ENCODE results near the gene DOLPP1. TPM values are rescaled to one million over a fixed set of nuclear protein-coding genes. Genes with fewer than 3 reads are reported as not detected.

DOLPP1 gene
- total RNA-seq, 1 experiment from 2014 or later, result 13.7 TPM

- in situ Hi-C loops (cut with HindIII; ENCODE audit: low pct_unique_long_range_greater_than_20kb, low sequenced_read_pairs), result no loop called here
- CTCF ChIA-PET, result no interaction called here
Observed at GRCh38 chr9:129063061-129063460, 17.9 kb upstream of the DOLPP1 start.

GRCh38 chr9:129064499-129064908 lies 16.4 kb upstream of the DOLPP1 start:
- H3K9me3 ChIP-seq (ENCODE audit: control insufficient read depth, insufficient read depth, low read depth, low read length), result no peaks in the 10 kb centered on the region
- in situ Hi-C loops (cut with HindIII; ENCODE audit: low pct_unique_long_range_greater_than_20kb, low sequenced_read_pairs) (no loop called here), intact Hi-C loops (cut with micrococcal nuclease; ENCODE audit: unreplicated experiment) (no loop called here)
- ChIA-PET POLR2A (interaction anchor here (0.7 kb wide), 1 partner anchor 16 kb away, joined by 5 read pairs; the partner anchor contains the start of gene DOLPP1), CTCF (no interaction called here)
- H3K36me3 ChIP-seq (ENCODE audit: control insufficient read depth, insufficient read depth, low read length), result no peaks in the 10 kb centered on the region
- H3K27me3 ChIP-seq (ENCODE audit: control insufficient read depth, insufficient read depth, low read length), result no peaks in the 10 kb centered on the region
- BruUV-seq (replicated peaks), result no TSS peak
- TF ChIP-seq POLR2AphosphoS5 (IDR thresholded peaks at IDR 0.05; ENCODE audit: low read depth, low read length), result no peak
- TF ChIP-seq TCF7L2 (IDR thresholded peaks at IDR 0.05; ENCODE audit: low read depth, low read length), result no peak
- TF ChIP-seq REST (IDR thresholded peaks at IDR 0.05; ENCODE audit: insufficient read depth in 1 of 2, low read depth in 2 of 2, low read length in 1 of 2), result no peak
- no peak for TF ChIP-seq CTCF (IDR thresholded peaks at IDR 0.05)
- TF ChIP-seq SIN3A (IDR thresholded peaks at IDR 0.05; ENCODE audit: borderline replicate concordance, insufficient read depth, low read depth, low read length), result no peak
- H3K4me3 ChIP-seq (ENCODE audit: low read depth in 2 of 2, low read length in 2 of 2), result no peak overlapping the region
- ATAC-seq (no peak), DNase-seq (ENCODE audit: low read depth, low spot score) (no peak)
- no peak overlapping the region for H3K27ac ChIP-seq (ENCODE audit: low read length)
- no peaks in the 10 kb centered on the region for H3K4me1 ChIP-seq (ENCODE audit: control insufficient read depth, insufficient read depth, low read length)

More at GRCh38 chr9:129063061-129063460, 17.9 kb upstream of the DOLPP1 start:
- no peak overlapping the region for H3K27ac ChIP-seq (ENCODE audit: low read length)
- no peak for DNase-seq (ENCODE audit: low read depth, low spot score)
- H3K36me3 ChIP-seq (ENCODE audit: control insufficient read depth, insufficient read depth, low read length), result no peaks in the 10 kb centered on the region
- no peaks in the 10 kb centered on the region for H3K4me1 ChIP-seq (ENCODE audit: control insufficient read depth, insufficient read depth, low read length)
- POLR2A ChIA-PET, result no interaction called here
- TF ChIP-seq POLR2AphosphoS5 (IDR thresholded peaks at IDR 0.05; ENCODE audit: low read depth, low read length), result no peak
- intact Hi-C loops (cut with micrococcal nuclease; ENCODE audit: unreplicated experiment), result no loop called here
- no peak overlapping the region for H3K4me3 ChIP-seq (ENCODE audit: low read depth in 2 of 2, low read length in 2 of 2)
- BruUV-seq (replicated peaks), result no TSS peak
- no peaks in the 10 kb centered on the region for H3K27me3 ChIP-seq (ENCODE audit: control insufficient read depth, insufficient read depth, low read length)
- ATAC-seq, result no peak
- H3K9me3 ChIP-seq (ENCODE audit: control insufficient read depth, insufficient read depth, low read depth, low read length), result no peaks in the 10 kb centered on the region

DNA sequence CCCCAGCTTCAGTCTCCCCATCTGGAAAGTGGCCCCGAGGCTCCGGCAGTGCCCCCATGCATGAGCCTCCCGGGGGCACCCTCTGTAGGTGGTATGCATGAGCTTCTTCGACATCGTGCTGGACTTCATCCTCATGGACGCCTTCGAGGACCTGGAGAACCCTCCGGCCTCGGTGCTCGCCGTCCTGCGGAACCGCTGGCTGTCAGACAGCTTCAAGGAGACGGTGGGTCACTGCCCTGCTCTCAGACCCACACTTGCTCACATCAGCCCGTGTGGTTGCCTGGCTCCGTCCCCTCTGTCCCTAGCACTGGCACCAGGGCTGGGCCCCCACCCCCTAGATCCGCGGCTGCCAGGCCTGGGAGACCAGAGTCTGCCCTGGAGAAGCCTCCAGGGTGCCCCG lies 12.8 kb upstream of the DOLPP1 start:
- H3K27ac ChIP-seq (ENCODE audit: low read length), result no peak overlapping the region
- no peaks in the 10 kb centered on the region for H3K9me3 ChIP-seq (ENCODE audit: control insufficient read depth, insufficient read depth, low read depth, low read length)
- no peak overlapping the region for H3K4me3 ChIP-seq (ENCODE audit: low read depth in 2 of 2, low read length in 2 of 2)
- H3K36me3 ChIP-seq (ENCODE audit: control insufficient read depth, insufficient read depth, low read length), result no peaks in the 10 kb centered on the region
- POLR2A ChIA-PET, result no interaction called here
- no peaks in the 10 kb centered on the region for H3K27me3 ChIP-seq (ENCODE audit: control insufficient read depth, insufficient read depth, low read length)
- intact Hi-C loops (cut with micrococcal nuclease; ENCODE audit: unreplicated experiment), result no loop called here
- no peak for TF ChIP-seq CTCF (IDR thresholded peaks at IDR 0.05)
- TF ChIP-seq POLR2AphosphoS5 (IDR thresholded peaks at IDR 0.05; ENCODE audit: low read depth, low read length), result no peak
- TF ChIP-seq TCF7L2 (IDR thresholded peaks at IDR 0.05; ENCODE audit: low read depth, low read length), result no peak
- BruUV-seq (replicated peaks), result no TSS peak
- H3K4me1 ChIP-seq (ENCODE audit: control insufficient read depth, insufficient read depth, low read length), result no peaks in the 10 kb centered on the region
- DNase-seq (ENCODE audit: low read depth, low spot score) (no peak), ATAC-seq (no peak)
- CTCF ChIA-PET, result no interaction called here
- in situ Hi-C loops (cut with HindIII; ENCODE audit: low pct_unique_long_range_greater_than_20kb, low sequenced_read_pairs), result no loop called here

Measured in Panc1 (cell line).